ENCODE results near the gene IRAK1.
"Not testable (repeated sequence)": the region's sequence is repeated elsewhere in the genome, so short reads cannot be mapped to it uniquely, and the experiment has no call there.

Gene IRAK1

DNA sequence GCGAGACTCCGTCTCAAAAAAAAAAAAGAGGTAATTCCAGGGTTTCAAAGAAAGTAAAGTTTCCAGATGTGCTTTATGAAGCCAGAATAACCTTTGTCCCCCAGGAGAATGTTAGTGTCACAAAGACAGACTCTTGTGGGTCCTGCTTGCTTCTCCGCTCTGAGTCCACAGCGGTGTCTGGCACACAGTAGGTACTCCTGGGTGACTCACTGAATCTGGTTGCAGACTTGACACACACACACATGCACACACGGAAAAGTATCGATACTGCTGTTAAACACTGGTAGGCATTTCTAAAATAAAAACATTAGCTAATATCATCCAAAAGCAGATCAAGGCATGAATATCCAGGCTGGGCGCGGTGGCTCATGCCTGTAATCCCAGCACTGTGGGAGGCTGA lies 24.2 kb downstream of the IRAK1 start:
- DNase-seq (ENCODE audit: low read depth), result no peak

DNA sequence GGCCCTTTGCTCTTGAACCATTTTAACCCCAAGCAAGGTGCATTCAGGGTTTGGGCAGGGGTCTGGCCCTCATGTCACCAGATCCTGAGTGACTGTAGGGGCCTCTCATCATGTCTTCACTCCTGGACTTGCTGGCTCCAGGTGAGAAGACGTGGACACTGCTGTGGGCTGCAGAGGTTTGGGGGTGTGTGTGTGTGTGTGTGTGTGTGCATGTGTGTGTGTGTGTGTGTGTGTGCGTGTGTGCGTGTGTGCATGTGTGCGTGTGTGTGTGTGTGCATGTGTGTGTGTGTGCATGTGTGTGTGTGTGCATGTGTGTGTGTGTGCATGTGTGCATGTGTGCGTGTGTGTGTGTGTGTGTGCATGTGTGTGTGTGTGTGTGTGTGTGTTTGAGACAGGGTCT lies 25.3 kb downstream of the IRAK1 start:
- DNase-seq (ENCODE audit: low read depth), result not testable (repeated sequence)

DNA sequence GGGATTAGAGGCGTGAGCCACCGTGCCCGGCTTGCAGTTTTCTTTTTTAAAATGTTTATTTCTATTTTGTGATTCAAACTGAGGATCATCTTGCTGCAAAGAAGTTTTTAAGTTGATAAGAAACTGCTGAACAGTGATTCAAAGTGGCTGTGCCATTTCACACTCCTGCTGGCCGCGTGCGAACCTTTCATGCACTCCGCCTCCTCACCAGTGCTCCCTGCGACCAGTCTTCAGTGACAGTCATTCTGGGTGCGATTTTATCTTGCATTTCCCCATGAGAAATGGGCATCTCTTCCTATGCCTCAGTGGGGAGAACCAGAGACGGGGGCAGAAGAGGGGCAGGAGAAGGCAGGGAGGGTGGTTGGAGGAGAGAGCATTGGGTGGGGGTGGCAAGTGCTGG lies 25.7 kb downstream of the IRAK1 start:
- DNase-seq (ENCODE audit: low read depth), result no peak

- DNase-seq (ENCODE audit: low read depth), result no peak
Measured at GRCh38 chrX:153993079-153993478, 26.6 kb downstream of the IRAK1 start.

GRCh38 chrX:153992180-153992579 lies 27.5 kb downstream of the IRAK1 start:
- no peak for DNase-seq (ENCODE audit: low read depth)

GRCh38 chrX:153991013-153991580 lies 28.6 kb downstream of the IRAK1 start:
- no peak for DNase-seq (ENCODE audit: low read depth)

- no peak for DNase-seq (ENCODE audit: low read depth)
Measured at GRCh38 chrX:153989973-153990655, 29.6 kb downstream of the IRAK1 start.

- DNase-seq (ENCODE audit: low read depth), result no peak
Measured at GRCh38 chrX:153988493-153988892, 31.2 kb downstream of the IRAK1 start.

DNA sequence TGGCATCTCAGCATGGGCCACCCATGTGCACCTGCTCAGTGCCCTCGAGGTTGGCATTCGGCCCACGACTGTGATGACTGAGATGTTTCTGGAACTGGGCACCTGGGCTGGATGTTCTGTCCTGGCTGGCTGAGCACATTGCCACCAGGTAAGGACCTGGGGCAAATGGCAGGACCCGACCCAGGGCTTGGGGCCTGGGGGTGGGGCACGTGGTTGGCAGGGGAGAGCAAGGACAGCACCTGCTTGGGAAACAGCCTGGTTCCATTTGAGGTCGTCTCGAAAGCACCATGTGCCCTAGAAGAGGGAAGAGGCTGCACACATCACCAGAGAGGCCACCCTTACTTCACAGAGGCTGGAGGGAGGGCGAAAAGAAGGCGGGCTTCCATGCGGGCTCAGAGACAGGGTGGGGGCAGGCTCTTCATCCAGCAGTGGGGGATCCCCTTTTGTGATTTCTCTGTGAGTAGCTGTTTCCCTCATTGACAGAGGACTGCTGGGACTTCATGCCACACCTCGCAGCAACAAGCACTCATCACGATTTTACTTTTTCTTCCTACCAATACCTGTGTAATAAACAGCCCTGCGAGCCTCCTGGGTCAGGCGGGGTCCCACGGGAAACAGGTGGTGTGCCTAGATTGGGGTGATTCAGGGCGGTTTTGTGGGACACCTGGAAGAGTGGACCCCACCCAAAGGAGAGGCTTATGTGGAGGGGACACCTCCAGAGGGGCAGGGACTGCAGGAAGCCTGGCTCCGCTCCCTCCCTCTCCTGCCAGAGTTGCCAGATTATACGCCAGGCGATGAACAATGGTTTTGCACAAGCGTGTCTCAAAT lies 35.1 kb downstream of the IRAK1 start:
- DNase-seq (ENCODE audit: low read depth), result no peak

DNA sequence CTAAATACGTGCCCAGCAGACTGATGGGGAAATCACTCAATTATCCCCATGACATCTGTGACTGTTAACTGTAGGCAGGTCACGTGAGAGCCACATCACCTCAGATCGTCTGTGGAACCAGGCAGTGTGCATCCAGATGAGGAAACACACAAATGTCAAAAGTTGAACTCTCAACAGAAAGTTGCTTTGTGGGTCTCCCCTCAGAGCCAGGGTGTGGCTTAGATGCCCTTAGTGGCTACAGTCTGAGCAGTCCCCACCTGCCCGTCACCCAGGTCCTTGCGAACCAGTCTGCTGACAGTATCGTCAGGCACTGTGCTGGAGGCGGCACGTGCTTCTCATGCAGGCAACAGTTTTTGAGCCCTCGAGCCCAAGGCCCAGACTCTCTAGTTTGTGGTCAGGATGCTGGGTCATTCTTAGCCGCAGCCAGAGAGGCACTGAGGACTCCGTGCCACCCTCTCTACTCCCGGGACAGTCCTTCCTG lies 36.3 kb downstream of the IRAK1 start:
- no peak for DNase-seq (ENCODE audit: low read depth)

- DNase-seq (ENCODE audit: low read depth), result peak; percentile 58
Measured at GRCh38 chrX:153981771-153982533, 37.8 kb downstream of the IRAK1 start.

DNA sequence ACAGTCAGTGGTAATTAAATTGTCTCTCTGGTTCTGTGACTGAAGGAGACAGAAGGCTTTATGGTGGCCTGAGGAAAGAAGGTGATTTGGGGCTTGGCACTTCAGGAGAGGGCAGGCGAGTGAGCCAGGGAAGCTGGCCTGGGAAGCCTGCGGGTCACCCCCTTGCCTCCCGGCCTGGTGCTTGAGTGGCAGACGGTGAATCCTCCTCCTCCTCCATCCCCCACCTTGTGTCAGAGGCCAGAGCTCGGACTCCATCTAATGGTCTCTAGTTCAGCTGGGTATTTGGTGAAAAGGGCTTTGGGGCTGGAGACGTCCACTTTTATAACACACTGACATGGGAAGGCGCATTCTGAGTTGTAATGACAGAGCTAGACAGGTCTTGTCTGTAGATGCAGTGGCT lies 38.5 kb downstream of the IRAK1 start:
- no peak for DNase-seq (ENCODE audit: low read depth)

GRCh38 chrX:153980394-153980793 lies 39.3 kb downstream of the IRAK1 start:
- DNase-seq (ENCODE audit: low read depth), result not testable (repeated sequence)

DNA sequence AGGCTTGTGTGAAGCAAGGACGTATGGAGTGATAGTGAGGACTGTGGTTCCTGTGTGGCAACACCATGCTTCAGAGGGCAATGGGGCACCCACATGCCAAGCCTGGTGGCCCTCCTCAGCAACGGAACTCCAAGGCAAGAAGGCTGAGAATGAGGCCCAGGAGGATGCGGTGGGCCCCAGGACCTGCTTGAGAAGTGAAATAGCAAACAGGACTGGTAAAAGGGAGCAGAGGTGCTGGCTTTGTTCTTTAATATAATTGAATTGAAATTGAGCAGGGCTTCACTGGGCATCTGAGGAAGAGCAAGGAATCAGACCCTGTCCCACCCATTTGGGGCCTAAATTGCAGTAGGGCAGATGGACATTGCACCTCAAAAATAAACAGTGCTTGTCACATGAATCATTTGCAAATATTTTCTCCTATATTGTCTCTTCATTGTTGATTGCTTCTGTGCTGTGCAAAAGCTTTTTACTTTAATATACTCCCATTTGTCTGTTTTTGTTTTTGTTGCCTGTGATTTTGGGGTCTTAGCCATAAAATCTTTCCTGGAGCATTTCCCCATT lies 44.9 kb downstream of the IRAK1 start:
- DNase-seq (ENCODE audit: low read depth), result no peak

- no peak for DNase-seq (ENCODE audit: low read depth)
Measured at GRCh38 chrX:153974003-153974725, 45.5 kb downstream of the IRAK1 start.

DNA sequence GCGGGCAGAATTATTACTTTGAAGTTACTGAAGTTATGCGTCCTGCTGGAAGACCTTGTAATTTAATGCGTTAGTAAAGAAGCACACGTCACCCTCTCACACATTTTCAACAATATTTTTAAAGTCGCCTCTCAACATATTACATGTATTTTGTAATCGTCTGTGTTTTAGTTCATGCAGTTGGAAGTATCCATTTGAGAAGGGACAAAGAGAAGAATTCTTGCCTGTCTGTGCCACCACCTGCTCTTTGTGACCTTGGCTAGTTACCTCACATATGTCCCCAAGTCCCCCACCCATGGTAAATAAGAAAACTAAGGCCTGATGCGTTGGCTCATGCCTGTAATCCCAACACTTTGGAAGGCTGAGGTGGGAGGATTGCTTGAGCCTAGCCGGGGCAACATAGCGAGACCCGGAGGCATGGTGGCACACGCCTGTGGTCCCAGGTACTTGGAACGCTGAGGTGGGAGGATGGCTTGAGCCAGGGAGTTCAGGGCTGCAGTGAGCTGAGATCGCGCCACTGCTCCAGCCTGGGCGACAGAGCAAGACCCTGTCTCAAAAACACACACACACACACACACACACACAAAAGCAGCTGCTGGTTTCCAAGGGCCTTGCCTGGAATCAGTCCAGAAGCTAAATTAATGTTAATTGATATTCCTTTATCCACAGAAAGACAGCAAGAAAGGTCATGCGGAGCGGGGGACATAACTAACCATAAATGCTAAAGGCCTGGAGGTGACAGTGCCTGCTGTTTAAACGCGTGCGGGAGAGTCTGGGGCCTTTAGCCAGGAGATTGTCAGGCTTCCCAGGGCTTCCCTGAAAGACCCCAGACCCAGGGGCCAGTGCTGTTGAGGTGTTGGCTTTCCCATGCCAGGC lies 46.3 kb downstream of the IRAK1 start:
- DNase-seq (ENCODE audit: low read depth), result no peak

- DNase-seq (ENCODE audit: low read depth), result peak; percentile 66
Measured at GRCh38 chrX:153972368-153973126, 47.2 kb downstream of the IRAK1 start, which contains the start of gene TMEM187. Gene TMEM187 (plus strand): TSS chrX:153972754. CDS start chrX:153982063, 9,309 bp downstream.

GRCh38 chrX:153971450-153972367 lies 48.0 kb downstream of the IRAK1 start, which contains the start of gene HCFC1:
Gene HCFC1 (minus strand): TSS chrX:153971818. CDS start chrX:153970840, 978 bp downstream.
- no peak for DNase-seq (ENCODE audit: low read depth)

All from CMK (cell line).